Eye (tissue), 1 donor: ENCODE results near the gene CDK9.
A peak's percentile ranks its signal among the peaks of the same experiment; 100 is the strongest.

Experiments used
- DNase-seq: peaks from one replicate; pipeline ENCODE4 v3.0.0-alpha.2; 2015

CDK9 gene

GRCh38 chr9:127762111-127762676 is 23.6 kb upstream of the CDK9 start:
- DNase-seq: no peak

DNA sequence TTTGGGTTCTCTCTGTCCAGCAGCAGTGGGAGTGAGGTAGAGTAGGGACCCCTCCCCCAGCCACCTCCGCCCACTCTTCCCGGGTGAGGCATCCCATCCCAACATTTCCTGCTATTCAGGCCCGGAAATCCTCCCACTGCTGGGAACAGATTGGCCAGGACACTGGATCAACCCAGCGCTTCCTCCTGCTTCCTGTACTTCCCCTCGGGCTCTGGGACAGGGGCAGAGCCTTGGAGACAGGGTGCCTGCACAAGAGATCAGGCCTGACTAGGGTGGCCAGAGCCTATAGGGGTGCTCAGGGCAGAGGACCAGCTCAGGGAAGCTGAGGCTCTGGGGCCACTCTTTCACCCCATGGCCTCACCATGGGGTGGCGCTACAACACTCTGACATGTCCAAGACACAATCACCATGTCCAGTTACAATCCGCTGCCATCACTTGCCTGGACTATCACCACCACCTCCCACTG is 21.9 kb upstream of the CDK9 start:
- DNase-seq: no peak

GRCh38 chr9:127765418-127765817 is 20.4 kb upstream of the CDK9 start:
- no peak for DNase-seq

DNA sequence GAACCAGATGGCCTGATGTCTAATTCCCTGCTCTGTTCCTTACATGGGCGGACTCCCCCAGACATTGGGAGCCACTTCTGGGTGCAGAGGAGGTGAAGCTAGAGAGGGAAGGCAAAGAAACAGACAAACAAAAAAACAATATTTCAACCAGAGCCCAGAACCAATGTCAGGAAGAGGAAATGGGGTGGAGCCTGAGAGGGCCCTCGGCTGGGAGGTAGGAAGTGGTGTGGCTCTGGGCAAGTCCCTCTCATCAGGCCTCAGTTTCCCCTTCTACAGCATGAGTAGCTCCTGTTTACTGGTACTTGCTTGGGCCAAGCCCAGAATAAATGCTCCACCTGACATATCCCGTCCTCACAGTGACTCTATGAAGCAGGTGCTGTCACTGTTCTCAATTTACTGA is 18.4 kb upstream of the CDK9 start:
- DNase-seq: no peak

- DNase-seq: peak; percentile 82
Observed at GRCh38 chr9:127767909-127768331, 17.9 kb upstream of the CDK9 start.

GRCh38 chr9:127768698-127769097 is 17.1 kb upstream of the CDK9 start:
- no peak for DNase-seq

GRCh38 chr9:127769101-127769500 is 16.7 kb upstream of the CDK9 start:
- no peak for DNase-seq

- DNase-seq: no peak
Observed at GRCh38 chr9:127769929-127770582, 15.8 kb upstream of the CDK9 start.

DNA sequence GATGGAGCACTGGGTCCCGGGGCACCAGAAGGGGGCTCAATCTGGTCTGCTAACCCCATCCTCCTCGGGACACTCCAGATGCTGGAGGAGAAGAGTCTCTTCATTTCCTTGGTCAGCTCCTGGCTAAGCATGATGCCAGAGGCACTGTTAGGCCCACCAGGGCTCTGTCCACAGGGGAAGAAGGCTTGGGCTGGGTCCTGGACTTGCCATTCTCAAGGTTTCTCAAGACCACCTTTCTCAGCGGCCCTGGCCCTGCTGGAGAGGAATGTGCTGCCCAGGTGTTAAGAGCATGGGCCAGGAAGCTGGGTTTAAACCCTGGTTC is 15.3 kb upstream of the CDK9 start:
- DNase-seq: no peak

GRCh38 chr9:127770905-127771569 is 14.8 kb upstream of the CDK9 start:
- DNase-seq: peak; percentile 98

DNA sequence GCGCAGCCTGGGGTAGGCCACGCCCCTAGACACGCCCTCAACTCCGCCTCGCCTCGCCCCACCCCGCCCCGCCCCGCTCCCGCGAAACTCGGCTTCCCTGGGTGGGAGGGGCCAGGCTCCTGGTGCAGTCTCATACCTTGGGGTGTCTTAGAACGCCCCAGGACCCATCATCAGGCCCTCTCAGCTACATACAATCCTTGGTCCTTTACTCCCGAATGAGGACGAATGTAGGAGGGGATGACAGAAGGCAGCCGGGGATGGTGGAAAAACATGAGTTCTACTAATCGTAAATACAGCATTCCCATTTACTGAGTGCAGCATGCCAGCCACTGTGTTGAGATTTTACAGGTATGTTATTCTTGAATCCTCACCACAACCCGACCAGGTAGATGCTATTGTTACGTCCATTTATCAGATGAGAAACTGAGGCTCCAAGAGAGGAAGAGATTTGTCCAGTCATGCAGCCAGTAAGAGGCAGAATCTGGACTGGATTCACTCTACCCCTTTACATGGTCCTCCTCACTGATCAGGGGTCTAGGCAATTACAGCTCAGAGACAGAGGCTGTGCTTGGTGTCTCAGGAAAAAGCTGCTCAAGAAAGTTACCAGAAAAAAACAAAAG is 14.2 kb upstream of the CDK9 start:
- DNase-seq: no peak

- DNase-seq: no peak
Observed at GRCh38 chr9:127772603-127773002, 13.2 kb upstream of the CDK9 start.

- no peak for DNase-seq
Observed at GRCh38 chr9:127773272-127773671, 12.6 kb upstream of the CDK9 start.

DNA sequence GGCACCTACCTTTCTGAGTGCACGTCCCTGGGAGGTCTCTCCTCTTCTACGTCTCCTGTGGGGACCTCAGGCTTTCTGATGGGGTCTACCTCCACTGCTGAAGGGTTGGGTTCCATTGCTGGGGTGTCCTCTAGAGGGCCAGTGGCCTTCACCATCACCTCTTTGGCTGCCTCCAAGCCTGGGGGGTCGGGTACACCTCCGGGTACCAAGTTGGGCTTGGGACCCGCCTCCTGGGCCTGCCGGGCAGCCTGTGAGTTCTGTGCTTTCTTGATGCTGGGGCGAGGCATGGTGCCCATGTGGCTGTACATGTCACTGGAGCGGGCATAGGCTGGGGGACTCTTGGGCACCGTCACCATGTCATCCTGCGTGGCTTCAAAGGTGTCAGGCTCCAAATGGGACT is 11.9 kb upstream of the CDK9 start:
- no peak for DNase-seq

DNA sequence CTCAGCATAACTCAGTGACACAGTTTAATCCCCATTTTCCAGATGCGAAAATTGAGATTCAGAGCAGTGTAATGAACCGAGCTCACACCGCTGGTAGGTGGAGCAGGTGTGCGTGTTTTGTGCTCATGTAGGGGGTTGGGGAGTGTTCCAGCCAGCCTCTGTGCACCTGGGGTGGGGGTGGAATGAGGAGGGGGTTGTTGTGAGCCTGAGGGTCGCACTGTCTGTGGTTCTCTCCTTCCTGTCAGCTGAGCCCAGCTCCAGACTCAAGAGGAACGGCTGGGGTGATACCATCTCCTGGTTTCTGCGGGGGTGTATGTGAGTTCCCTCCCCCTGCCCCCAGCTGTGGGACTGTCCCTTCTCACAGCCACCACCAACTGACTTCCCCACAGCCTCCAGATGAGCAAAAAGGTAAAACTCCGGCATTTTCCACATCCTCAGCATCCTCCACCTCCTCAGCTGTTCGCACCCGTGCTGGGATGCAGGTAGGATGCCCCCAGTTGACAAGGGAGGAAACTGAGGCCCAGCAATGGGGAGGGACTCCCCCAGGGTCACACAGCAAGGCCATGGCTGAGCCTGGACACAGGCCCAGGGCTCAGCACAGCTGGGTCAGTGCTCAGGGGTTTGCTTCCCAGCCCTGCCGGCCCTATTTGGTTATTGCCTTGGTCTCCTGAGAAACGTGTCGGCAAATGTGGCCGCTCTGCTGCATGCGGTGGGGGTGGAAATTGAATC is 9.5 kb upstream of the CDK9 start:
- no peak for DNase-seq

DNA sequence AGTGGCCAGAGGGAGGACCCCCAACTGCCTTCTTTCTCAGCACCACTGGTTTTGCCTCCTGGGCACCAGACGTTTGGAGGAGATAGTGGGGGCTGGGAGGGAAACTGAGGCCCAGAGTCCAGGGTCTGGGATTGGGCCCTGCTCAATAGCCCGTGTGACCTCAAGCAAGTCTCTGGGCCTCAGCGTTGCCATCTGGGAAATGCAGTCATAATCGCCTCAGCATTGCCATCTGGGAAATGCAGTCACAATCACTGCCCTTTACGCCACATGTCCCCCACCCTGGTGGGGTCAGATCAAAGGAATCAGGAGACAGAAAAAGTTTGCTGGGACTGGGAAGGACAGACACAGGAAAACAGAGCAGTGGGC is 8.9 kb upstream of the CDK9 start:
- DNase-seq: no peak

DNA sequence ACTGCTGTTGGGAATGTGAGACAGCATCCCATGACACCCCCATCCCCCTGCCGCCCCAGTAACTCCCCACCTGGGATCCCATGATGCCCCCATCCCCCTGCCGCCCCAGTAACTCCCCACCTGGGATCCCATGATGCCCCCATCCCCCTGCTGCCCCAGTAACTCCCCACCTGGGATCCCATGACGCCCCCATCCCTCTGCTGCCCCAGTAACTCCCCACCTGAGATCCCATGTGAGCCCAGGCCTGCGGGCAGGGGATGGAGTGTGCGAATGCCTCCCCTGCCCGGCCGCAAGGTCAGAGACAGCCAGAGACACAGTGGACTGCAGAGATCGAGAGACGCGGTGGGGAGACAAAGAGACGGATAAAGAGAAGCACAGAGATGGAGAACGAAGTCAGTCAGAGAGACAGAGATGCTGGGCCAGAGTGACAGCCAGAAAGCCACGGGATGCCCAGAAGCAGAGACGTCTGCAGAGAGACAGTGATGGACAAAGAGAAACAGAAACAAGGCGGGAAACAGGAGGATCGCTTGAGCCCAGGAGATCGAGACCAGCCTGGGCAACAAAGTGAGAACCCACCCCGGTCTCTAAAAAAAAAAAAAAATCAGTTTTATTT is 8.4 kb upstream of the CDK9 start:
- DNase-seq: no peak

DNA sequence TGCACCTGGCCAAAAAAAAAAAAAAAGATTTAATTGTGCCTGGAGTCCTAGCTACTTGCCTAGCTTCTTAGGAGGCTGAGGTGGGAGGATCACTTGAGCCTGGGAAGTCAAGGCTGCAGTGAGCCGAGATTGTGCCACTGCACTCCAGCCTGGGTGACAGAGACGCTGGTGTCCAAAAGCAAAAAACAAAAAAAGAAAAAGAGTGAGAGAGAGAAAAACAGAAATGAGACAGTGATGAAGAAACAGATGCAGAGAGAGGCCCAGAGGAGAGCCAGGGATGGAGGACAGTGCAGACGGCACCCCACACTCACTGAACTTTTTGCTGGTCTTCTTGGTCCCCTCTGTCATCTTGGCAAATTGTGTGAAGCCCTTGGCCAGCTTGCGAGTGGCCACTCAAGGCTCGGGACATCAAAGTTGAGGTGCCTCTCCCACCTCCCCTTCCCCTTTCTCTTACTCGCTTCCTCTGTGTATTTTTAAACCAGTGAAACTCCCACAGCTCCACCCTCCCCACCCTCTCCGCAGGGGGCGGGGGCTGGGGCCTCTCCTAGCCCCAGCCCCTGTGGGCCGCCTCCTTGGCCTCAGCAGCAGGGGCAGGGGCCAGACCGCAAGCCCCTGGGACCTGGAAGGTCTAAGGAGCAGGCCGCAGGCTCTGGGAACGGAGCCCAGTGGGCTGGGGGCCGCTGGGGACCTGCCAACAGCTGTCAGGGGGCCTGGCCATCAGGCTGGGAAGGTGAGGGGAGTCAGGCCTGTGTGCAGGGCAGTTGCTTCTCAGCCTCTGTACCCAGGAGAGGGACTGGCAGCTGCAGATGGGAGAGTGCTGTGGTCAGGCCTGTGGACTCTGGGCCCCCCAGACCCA is 7.3 kb upstream of the CDK9 start, which contains the start of gene SH2D3C:
TSS of gene SH2D3C (minus strand) at position 387 of the 856 bp plus-strand sequence. CDS start at position 348, 39 bp downstream.
- no peak for DNase-seq

- no peak for DNase-seq
Observed at GRCh38 chr9:127779136-127779981, 6.5 kb upstream of the CDK9 start.

DNA sequence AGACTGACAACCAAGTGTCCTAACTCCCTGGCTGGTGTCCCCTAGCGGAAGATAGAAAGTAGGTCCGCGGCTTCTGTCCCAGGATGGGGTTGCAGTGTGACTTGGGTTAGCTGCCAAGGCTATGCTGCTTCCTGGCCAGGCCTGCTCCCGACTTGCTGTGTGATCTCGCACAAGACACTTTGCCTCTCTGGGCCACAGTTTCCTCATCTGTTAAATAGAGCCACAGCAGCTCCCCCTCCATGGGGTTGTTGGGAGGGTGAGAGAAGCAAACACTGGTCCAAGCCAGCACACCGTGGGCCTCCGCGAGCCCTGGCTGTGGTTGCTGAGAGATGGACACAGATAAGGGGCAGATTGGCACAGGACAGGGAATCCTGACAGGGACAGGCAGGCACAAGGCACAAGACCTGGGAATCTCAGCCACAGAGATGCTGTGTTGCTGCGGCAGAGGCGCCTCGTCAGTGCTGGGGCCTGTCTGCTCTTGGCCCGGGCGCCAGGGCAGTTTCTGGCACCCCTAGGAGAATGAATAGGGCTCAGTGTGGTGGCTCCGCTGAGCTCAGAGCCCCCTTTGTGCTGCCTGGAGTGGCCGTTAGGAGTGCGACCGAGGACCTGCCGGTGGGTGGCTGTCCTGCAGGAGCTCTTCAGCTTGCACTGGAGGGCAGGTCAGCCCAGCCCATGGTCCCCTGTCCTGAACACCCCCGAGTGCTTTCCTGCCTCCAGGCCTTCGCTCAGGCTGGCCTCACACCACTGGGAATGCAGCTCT is 5.5 kb upstream of the CDK9 start:
- no peak for DNase-seq
